Peyer's patch (tissue), 4 donors: Measurements from ENCODE around the gene ARHGAP15.

Source experiments
- POLR2A ChIP-seq, 2 donors: fragments of 450-650 bp; IDR thresholded peaks; one replicate each; pipeline ENCODE4 v1.5.1; 2017; ENCODE audit warnings: antibody characterized with exemption in 2 of 2, mild to moderate bottlenecking in 2 of 2, moderate library complexity in 2 of 2
- TF ChIP-seq, protein P1 (sequence below), 6 experiments: fragments of 450-650 bp in 4 of 6; fragments of 200-600 bp in 2 of 6; sonication (generic) in 1 of 6; IDR thresholded peaks; one replicate each; pipeline ENCODE4 v1.5.1; 2017 to 2019; ENCODE audit warnings: antibody characterized with exemption in 6 of 6, mild to moderate bottlenecking in 3 of 6, moderate library complexity in 1 of 6

DNA sequence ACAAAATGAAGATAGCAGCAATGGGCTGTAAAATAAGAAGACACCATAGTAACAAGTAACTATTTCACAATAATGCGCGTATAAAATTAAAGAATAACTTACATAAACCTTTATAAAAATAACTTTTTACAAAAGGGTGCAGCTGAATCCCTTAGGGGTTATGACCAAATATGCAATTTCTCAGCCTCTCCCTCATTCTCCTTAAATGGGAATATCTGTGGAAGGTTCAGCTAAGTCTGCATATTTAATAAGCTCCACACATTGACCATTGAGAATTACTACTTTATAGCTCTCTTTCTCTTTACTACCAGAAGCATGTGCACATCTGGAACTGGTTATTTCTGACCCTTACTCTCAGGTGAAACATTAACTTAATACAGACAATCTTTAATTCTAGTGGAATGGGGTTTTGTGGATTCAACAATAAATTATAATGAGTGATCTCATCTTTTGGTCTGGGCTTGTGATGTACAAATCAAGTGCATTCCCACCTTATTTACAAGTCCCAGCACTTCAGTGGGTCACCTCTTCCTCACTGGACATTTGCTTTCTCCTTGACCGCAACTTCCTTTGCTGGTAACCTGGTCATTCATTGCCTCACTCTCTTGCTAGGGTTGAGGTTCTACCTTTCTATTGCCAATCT lies 15.7 kb downstream of the ARHGAP15 start:
- TF ChIP-seq, protein P1, sequence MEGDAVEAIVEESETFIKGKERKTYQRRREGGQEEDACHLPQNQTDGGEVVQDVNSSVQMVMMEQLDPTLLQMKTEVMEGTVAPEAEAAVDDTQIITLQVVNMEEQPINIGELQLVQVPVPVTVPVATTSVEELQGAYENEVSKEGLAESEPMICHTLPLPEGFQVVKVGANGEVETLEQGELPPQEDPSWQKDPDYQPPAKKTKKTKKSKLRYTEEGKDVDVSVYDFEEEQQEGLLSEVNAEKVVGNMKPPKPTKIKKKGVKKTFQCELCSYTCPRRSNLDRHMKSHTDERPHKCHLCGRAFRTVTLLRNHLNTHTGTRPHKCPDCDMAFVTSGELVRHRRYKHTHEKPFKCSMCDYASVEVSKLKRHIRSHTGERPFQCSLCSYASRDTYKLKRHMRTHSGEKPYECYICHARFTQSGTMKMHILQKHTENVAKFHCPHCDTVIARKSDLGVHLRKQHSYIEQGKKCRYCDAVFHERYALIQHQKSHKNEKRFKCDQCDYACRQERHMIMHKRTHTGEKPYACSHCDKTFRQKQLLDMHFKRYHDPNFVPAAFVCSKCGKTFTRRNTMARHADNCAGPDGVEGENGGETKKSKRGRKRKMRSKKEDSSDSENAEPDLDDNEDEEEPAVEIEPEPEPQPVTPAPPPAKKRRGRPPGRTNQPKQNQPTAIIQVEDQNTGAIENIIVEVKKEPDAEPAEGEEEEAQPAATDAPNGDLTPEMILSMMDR (IDR thresholded peaks at IDR 0.05): no peak
- no peak for TF ChIP-seq POLR2A (IDR thresholded peaks at IDR 0.05)
